GM12878 (cell line): ENCODE measurements around the gene PDXP. TPM values are rescaled to one million over a fixed set of nuclear protein-coding genes. Genes with fewer than 3 reads are reported as not detected.

Experiments
- ATAC-seq: fragments of 200-7000 bp; cut with Tn5 transposase; 3 replicates; pipeline ENCODE4 v1.9.1; 2020; ENCODE audit warnings: mild to moderate bottlenecking, moderate library complexity
- BruUV-seq: library from RNA; stranded (reverse); fragments of 400-500 nt; replicated peaks from 2 replicates; lab custom pipeline; 2021; lab: Mats Ljungman, UMichigan
- CTCF ChIA-PET: fragments of 300-600 bp; sonication (Branson Sonifier 250); formaldehyde crosslinking; extraction: SDS; loops from one replicate; lab custom pipeline; 2021; ENCODE audit warnings: inconsistent platforms; lab: Yijun Ruan, JAX
- POLR2A ChIA-PET: fragments of 350-600 bp; formaldehyde crosslinking; extraction: SDS; loops from one replicate; lab custom pipeline; 2021; ENCODE audit warnings: inconsistent platforms; lab: Charles Lee
- RAD21 ChIA-PET: fragments of 300-600 bp; sonication (Branson Sonifier 250); formaldehyde crosslinking; loops from one replicate; lab custom pipeline; 2023; ENCODE audit warnings: antibody characterized with exemption; ENCODE audit not compliant: unreplicated experiment; lab: Charles Lee
- SMC1A ChIA-PET: fragments of 300-600 bp; sonication (Branson Sonifier 250); formaldehyde crosslinking; loops from one replicate; lab custom pipeline; 2023; ENCODE audit not compliant: unreplicated experiment, uncharacterized antibody; lab: Charles Lee
- DNase-seq: peaks from one replicate; pipeline ENCODE4 v3.0.0-alpha.2; 2011; ENCODE audit warnings: low read depth, low spot score
- FAIRE-seq: peaks from 3 replicates; lab custom pipeline; 2011; peaks lifted over from hg19 to GRCh38; lab: Jason Lieb, UNC
- H2AFZ ChIP-seq: 2 replicates; pipeline ENCODE4 v1.6.0; 2011; ENCODE audit warnings: low read depth, low read length, control low read depth; ENCODE audit not compliant: control insufficient read depth
- H3K27ac ChIP-seq: 2 replicates; pipeline ENCODE4 v1.5.1; 2011; ENCODE audit warnings: control low read depth; ENCODE audit not compliant: control insufficient read depth, insufficient read depth
- H3K27me3 ChIP-seq, 2 experiments: replicated peaks in 1 of 2; 2 replicates each; pipeline versions ENCODE4 v1.6.0 to v1.6.1; 2011; ENCODE audit warnings: low read length in 1 of 2; ENCODE audit not compliant: control insufficient read depth in 2 of 2, insufficient read depth in 2 of 2
- H3K36me3 ChIP-seq, 2 experiments: 2 replicates each; pipeline ENCODE4 v1.5.1; 2011; ENCODE audit warnings: low read length in 1 of 2; ENCODE audit not compliant: control insufficient read depth in 2 of 2, insufficient read depth in 2 of 2
- H3K4me1 ChIP-seq: 2 replicates; pipeline ENCODE4 v1.6.1; 2011; ENCODE audit warnings: mild to moderate bottlenecking, low read length, moderate library complexity, mixed read lengths; ENCODE audit not compliant: control insufficient read depth, insufficient read depth
- H3K4me2 ChIP-seq: 2 replicates; pipeline ENCODE4 v1.6.0; 2011; ENCODE audit warnings: control low read depth; ENCODE audit not compliant: control insufficient read depth, insufficient read depth
- H3K4me3 ChIP-seq: fragments of 200-600 bp; sonication (generic); 2 replicates; pipeline ENCODE4 v1.5.1; 2016
- H3K79me2 ChIP-seq: 2 replicates; pipeline ENCODE4 v1.6.0; 2011; ENCODE audit warnings: low read length; ENCODE audit not compliant: control insufficient read depth, insufficient read depth
- H3K9ac ChIP-seq: 2 replicates; pipeline ENCODE4 v1.8.0; 2011; ENCODE audit warnings: low read length, control low read depth, mixed read lengths; ENCODE audit not compliant: control insufficient read depth, insufficient read depth
- H3K9me3 ChIP-seq: replicated peaks from 3 replicates; pipeline ENCODE4 v1.5.1; 2011; ENCODE audit warnings: mild to moderate bottlenecking, low read length; ENCODE audit not compliant: control insufficient read depth, insufficient read depth
- H4K20me1 ChIP-seq: 2 replicates; pipeline ENCODE4 v1.6.0; 2011; ENCODE audit not compliant: control insufficient read depth, insufficient read depth
- BCL11A ChIP-seq: IDR thresholded peaks from 2 replicates; pipeline ENCODE4 v1.6.1; 2011; ENCODE audit warnings: low read depth, low read length
- CBFB ChIP-seq: IDR thresholded peaks from 2 replicates; pipeline ENCODE4 v1.6.1; 2016; ENCODE audit warnings: antibody characterized with exemption, low read depth
- E2F8 ChIP-seq: fragments of 450-650 bp; IDR thresholded peaks from 2 replicates; pipeline ENCODE4 v1.6.1; 2018; ENCODE audit warnings: mild to moderate bottlenecking, low read depth, moderate library complexity; ENCODE audit not compliant: partially characterized antibody
- KDM1A ChIP-seq: fragments of 200-600 bp; sonication (generic); IDR thresholded peaks from 2 replicates; pipeline ENCODE4 v1.6.1; 2016; ENCODE audit warnings: borderline replicate concordance
- MTA2 ChIP-seq: fragments of 450-650 bp; IDR thresholded peaks from 2 replicates; pipeline ENCODE4 v1.6.1; 2016; ENCODE audit warnings: low read depth, mild to moderate bottlenecking, moderate library complexity
- NFIC ChIP-seq: IDR thresholded peaks from 2 replicates; pipeline ENCODE4 v1.6.1; 2012; ENCODE audit warnings: low read depth, mild to moderate bottlenecking, inconsistent platforms, low read length, moderate library complexity
- RB1 ChIP-seq: fragments of 450-650 bp; formaldehyde crosslinking; IDR thresholded peaks from 2 replicates; pipeline ENCODE4 v1.6.1; 2017; ENCODE audit warnings: mild to moderate bottlenecking, borderline replicate concordance
- SIX5 ChIP-seq: IDR thresholded peaks from 2 replicates; pipeline ENCODE4 v1.6.1; 2011; ENCODE audit warnings: mild to moderate bottlenecking, low read depth, low read length, moderate library complexity; ENCODE audit not compliant: severe bottlenecking
- SMC3 ChIP-seq: IDR thresholded peaks from 2 replicates; pipeline ENCODE4 v1.6.1; 2011; ENCODE audit warnings: low read length, improper control_type of control experiment, borderline replicate concordance
- SUPT20H ChIP-seq: IDR thresholded peaks from 2 replicates; pipeline ENCODE4 v1.6.1; 2011; ENCODE audit warnings: low read depth, mild to moderate bottlenecking, low read length, moderate library complexity, borderline replicate concordance; ENCODE audit not compliant: control insufficient read depth
- USF2 ChIP-seq: IDR thresholded peaks from 2 replicates; pipeline ENCODE4 v1.6.1; 2011; ENCODE audit warnings: low read depth, low read length, improper control_type of control experiment, borderline replicate concordance
- WGBS: methylation state at CpG from one replicate; pipeline ENCODE4 v1.1.6; 2016; ENCODE audit warnings: low lambda C conversion rate; ENCODE audit not compliant: insufficient replicate concordance, insufficient coverage; ENCODE audit errors: missing lambda C conversion rate; 5-methylcytosine and 5-hydroxymethylcytosine counted together
- in situ Hi-C: fragments of 300-500 bp; cut with MboI; formaldehyde crosslinking; loops from 9 replicates; pipeline ENCODE4 v1.14.3; 2018; ENCODE audit warnings: mixed read lengths
- intact Hi-C: fragments of 100-400 bp; cut with micrococcal nuclease; formaldehyde crosslinking; loops from one replicate; pipeline ENCODE4 v1.14.2; 2022; ENCODE audit not compliant: unreplicated experiment
- polyA plus RNA-seq, 11 experiments: library from polyadenylated mRNA; depleted of rRNA in 4 of 11; unstranded in 6 of 11; stranded (reverse) in 5 of 11; fragments of >200 nt; fragmentation: Nextera tagmentation in 4 of 11; fragmentation: Illumina TruSeq in 1 of 11; extraction: Ambion mirVana in 4 of 11; extraction: Trizol in 1 of 11; gene quantifications; 1 replicate in 1 of 11; 2 replicates in 10 of 11; pipeline versions ENCODE4 v1.2.1 to v1.2.3, GENCODE V29; 2011 to 2016; ENCODE audit warnings: inconsistent platforms in 2 of 11, missing spikeins in 2 of 11, low read depth in 1 of 11
- total RNA-seq, 4 experiments: library from RNA; depleted of rRNA in 3 of 4; stranded (reverse); fragments of >200 nt in 3 of 4; fragmentation: Illumina TruSeq in 1 of 4; extraction: Trizol in 1 of 4; gene quantifications; 2 replicates each; pipeline versions ENCODE4 v1.2.1 to v1.2.3, GENCODE V29; 2013 to 2021

Gene PDXP
- total and polyA plus RNA-seq, 10 of the 15 experiments (the other 5 are each of a cell fraction or from before 2014, with no cell fraction given) = 4.4 to 56.7 (median 34.6) TPM

DNA sequence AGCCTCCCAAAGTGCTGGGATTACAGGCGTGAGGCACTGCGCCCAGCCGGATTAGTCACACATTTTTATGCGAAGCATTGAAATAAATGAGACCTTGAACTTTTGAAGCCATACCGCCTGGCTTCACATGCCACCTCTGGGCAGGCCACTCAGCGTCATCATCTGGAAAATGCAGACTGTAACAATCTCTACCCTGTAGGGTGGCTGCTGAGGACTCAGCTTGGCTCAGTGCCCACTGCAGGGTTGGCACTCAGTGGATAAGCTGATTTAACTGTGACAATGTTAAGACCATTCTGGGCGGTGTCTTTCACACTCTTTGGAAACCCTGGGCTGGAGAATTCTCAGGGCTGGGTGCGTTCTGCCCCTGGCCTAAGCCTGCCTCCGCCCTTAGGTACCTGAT is 10.6 kb upstream of the PDXP start:
- Histone ChIP-seq H3K9me3 (no peaks in the 10 kb centered on the region), H3K4me3 (no peak overlapping the region), H3K9ac (no peak overlapping the region), H3K4me1 (peaks cover 7% of the 10 kb centered on the region), H3K27ac (no peak overlapping the region), H3K27me3 (no peaks in the 10 kb centered on the region), H3K79me2 (peaks cover 5% of the 10 kb centered on the region), H2AFZ (no peak overlapping the region), H3K4me2 (no peak overlapping the region), H4K20me1 (no peaks in the 10 kb centered on the region), H3K36me3 (peaks cover 15 to 31% of the 10 kb centered on the region in 2 experiments; a peak in 3 of 4 replicates)
- in situ Hi-C loops = no loop called here
- ATAC-seq (no peak), DNase-seq (no peak), FAIRE-seq (no peak)
- no TSS peak for BruUV-seq
- ChIA-PET SMC1A (no interaction called here), CTCF (interaction anchor here (0.7 kb wide), 1 partner anchor 40 kb away, joined by 3 read pairs; no protein-coding TSS in a partner anchor), RAD21 (interaction anchor here (1.5 kb wide), 1 partner anchor 10 kb away, joined by 3 read pairs; the partner anchor contains the start of gene PDXP), POLR2A (interaction anchor here (0.6 to 1.6 kb wide), 3 partner anchors 10 to 147 kb away, joined by 3 to 4 read pairs (median 3); no protein-coding TSS in a partner anchor)
- TF ChIP-seq SMC3 (no peak), BCL11A (no peak), KDM1A (no peak), SIX5 (no peak), MTA2 (no peak), SUPT20H (no peak), CBFB (no peak), NFIC (no peak), E2F8 (no peak), RB1 (no peak), USF2 (no peak)
- WGBS = 96% methylated on average over 9 of the region's 9 CpGs
- intact Hi-C loops = no loop called here
